ENCODE measurements around the gene SBNO2.

SBNO2 gene

GRCh38 chr19:1168572-1169410 lies 5.3 kb downstream of the SBNO2 start:
- DNase-seq (ENCODE audit: low read depth, low spot score) = no peak

- no peak for DNase-seq (ENCODE audit: low read depth, low spot score)
Measured at GRCh38 chr19:1167687-1168571, 6.1 kb downstream of the SBNO2 start.

GRCh38 chr19:1166872-1167573 lies 7.0 kb downstream of the SBNO2 start:
- no peak for DNase-seq (ENCODE audit: low read depth, low spot score)

GRCh38 chr19:1164684-1165531 lies 9.2 kb downstream of the SBNO2 start:
- no peak for DNase-seq (ENCODE audit: low read depth, low spot score)

GRCh38 chr19:1163934-1164683 lies 10.0 kb downstream of the SBNO2 start:
- DNase-seq (ENCODE audit: low read depth, low spot score) = no peak

- no peak for DNase-seq (ENCODE audit: low read depth, low spot score)
Measured at GRCh38 chr19:1163283-1163933, 10.7 kb downstream of the SBNO2 start.

GRCh38 chr19:1162404-1163282 lies 11.4 kb downstream of the SBNO2 start:
- no peak for DNase-seq (ENCODE audit: low read depth, low spot score)

GRCh38 chr19:1161716-1162115 lies 12.4 kb downstream of the SBNO2 start:
- DNase-seq (ENCODE audit: low read depth, low spot score) = no peak

GRCh38 chr19:1159864-1160595 lies 14.0 kb downstream of the SBNO2 start:
- DNase-seq (ENCODE audit: low read depth, low spot score) = no peak

GRCh38 chr19:1158885-1159448 lies 15.1 kb downstream of the SBNO2 start:
- no peak for DNase-seq (ENCODE audit: low read depth, low spot score)

- DNase-seq (ENCODE audit: low read depth, low spot score) = no peak
Measured at GRCh38 chr19:1157931-1158884, 15.9 kb downstream of the SBNO2 start.

GRCh38 chr19:1156830-1157615 lies 17.0 kb downstream of the SBNO2 start:
- DNase-seq (ENCODE audit: low read depth, low spot score) = no peak

GRCh38 chr19:1156305-1156801 lies 17.7 kb downstream of the SBNO2 start:
- DNase-seq (ENCODE audit: low read depth, low spot score) = no peak

- no peak for DNase-seq (ENCODE audit: low read depth, low spot score)
Measured at GRCh38 chr19:1155352-1156304, 18.4 kb downstream of the SBNO2 start.
